EH (cell line): ENCODE measurements around the gene ERH.

ENCODE experiments used
- DNase-seq: peaks from one replicate; pipeline ENCODE4 v3.0.0-alpha.2; 2015; ENCODE audit warnings: low read depth

Gene ERH

GRCh38 chr14:69355607-69356281 is 42.4 kb downstream of the ERH start:
- DNase-seq = peak; percentile 69

GRCh38 chr14:69355154-69355597 is 42.9 kb downstream of the ERH start:
- no peak for DNase-seq

- no peak for DNase-seq
Observed at GRCh38 chr14:69354383-69355153, 43.5 kb downstream of the ERH start.

- no peak for DNase-seq
Observed at GRCh38 chr14:69353168-69353567, 44.9 kb downstream of the ERH start.

- no peak for DNase-seq
Observed at GRCh38 chr14:69351911-69352310, 46.2 kb downstream of the ERH start.

- no peak for DNase-seq
Observed at GRCh38 chr14:69351385-69351784, 46.7 kb downstream of the ERH start.

- DNase-seq = no peak
Observed at GRCh38 chr14:69350892-69351291, 47.2 kb downstream of the ERH start.

GRCh38 chr14:69349091-69349777 is 48.9 kb downstream of the ERH start:
- DNase-seq = no peak

- DNase-seq = peak; percentile 29
Observed at GRCh38 chr14:69346710-69347109, 51.4 kb downstream of the ERH start.

GRCh38 chr14:69345402-69345801 is 52.7 kb downstream of the ERH start:
- no peak for DNase-seq

- no peak for DNase-seq
Observed at GRCh38 chr14:69344171-69344570, 53.9 kb downstream of the ERH start.

GRCh38 chr14:69342928-69343525 is 55.1 kb downstream of the ERH start:
- DNase-seq = no peak

GRCh38 chr14:69339426-69339825 is 58.7 kb downstream of the ERH start:
- no peak for DNase-seq

- no peak for DNase-seq
Observed at GRCh38 chr14:69337984-69338383, 60.1 kb downstream of the ERH start.

GRCh38 chr14:69335371-69335771 is 62.7 kb downstream of the ERH start:
- DNase-seq = peak; percentile 45

- no peak for DNase-seq
Observed at GRCh38 chr14:69334576-69334975, 63.5 kb downstream of the ERH start.

GRCh38 chr14:69333791-69334337 is 64.2 kb downstream of the ERH start:
- DNase-seq = no peak

- DNase-seq = no peak
Observed at GRCh38 chr14:69332782-69333395, 65.2 kb downstream of the ERH start.

GRCh38 chr14:69331206-69331605 is 66.9 kb downstream of the ERH start:
- DNase-seq = no peak
